WTC11 (cell line): Measurements from ENCODE around the gene CBX7. TPM values are rescaled to one million over a fixed set of nuclear protein-coding genes. Genes with fewer than 3 reads are reported as not detected.

Source experiments
- ATAC-seq: fragments of 200-7000 bp; cut with Tn5 transposase; 2 replicates; pipeline ENCODE4 v1.10.0; 2021; ENCODE audit warnings: mild to moderate bottlenecking, moderate library complexity
- CTCF ChIA-PET: fragments of 300-600 bp; sonication (Branson Sonifier 250); formaldehyde crosslinking; loops from one replicate; lab custom pipeline; 2021; ENCODE audit warnings: antibody characterized with exemption; lab: Charles Lee
- POLR2A ChIA-PET: fragments of 350-600 bp; sonication (Branson Sonifier 250); formaldehyde crosslinking; loops from one replicate; lab custom pipeline; 2021; ENCODE audit warnings: antibody characterized with exemption; lab: Charles Lee
- DNase-seq: peaks from one replicate; pipeline ENCODE4 v3.0.0; 2021; ENCODE audit warnings: low spot score
- H3K27ac Mint-ChIP-seq: 2 replicates; pipeline ENCODE4 v1.8.0; 2021; ENCODE audit warnings: mixed read lengths
- H3K27me3 Mint-ChIP-seq: 2 replicates; pipeline ENCODE4 v1.8.0; 2021; ENCODE audit warnings: low read depth, mild to moderate bottlenecking, moderate library complexity, mixed read lengths
- H3K36me3 Mint-ChIP-seq: 2 replicates; pipeline ENCODE4 v1.8.0; 2021; ENCODE audit warnings: mixed read lengths
- H3K4me1 Mint-ChIP-seq: 2 replicates; pipeline ENCODE4 v1.8.0; 2022; ENCODE audit warnings: mixed read lengths
- H3K4me3 Mint-ChIP-seq: 2 replicates; pipeline ENCODE4 v1.8.0; 2021; ENCODE audit warnings: mild to moderate bottlenecking, moderate library complexity, mixed read lengths
- H3K9me3 Mint-ChIP-seq: 2 replicates; pipeline ENCODE4 v1.8.0; 2021; ENCODE audit warnings: mixed read lengths
- CREB1 ChIP-seq: sonication (generic); formaldehyde crosslinking; IDR thresholded peaks from 2 replicates; pipeline ENCODE4 v1.8.0; 2023; ENCODE audit warnings: mild to moderate bottlenecking, missing genetic modification reagents
- CREM ChIP-seq: sonication (generic); formaldehyde crosslinking; IDR thresholded peaks from 2 replicates; pipeline ENCODE4 v1.8.1; 2022; ENCODE audit warnings: mild to moderate bottlenecking, missing genetic modification reagents, moderate library complexity
- HMGA2 ChIP-seq: fragments of 250-450 bp; sonication (Bioruptor Pico); IDR thresholded peaks from 2 replicates; pipeline ENCODE4 v1.4.0; 2021; ENCODE audit warnings: mild to moderate bottlenecking, moderate library complexity
- IRF2 ChIP-seq: sonication (generic); formaldehyde crosslinking; IDR thresholded peaks from 2 replicates; pipeline ENCODE4 v1.8.0; 2022; ENCODE audit warnings: low read depth, missing genetic modification reagents, borderline replicate concordance
- JAZF1 ChIP-seq: fragments of 250-450 bp; sonication (Bioruptor Pico); IDR thresholded peaks from 2 replicates; pipeline ENCODE4 v1.9.0; 2021; ENCODE audit warnings: moderate library complexity, mild to moderate bottlenecking, inconsistent platforms
- JUN ChIP-seq: sonication (generic); formaldehyde crosslinking; IDR thresholded peaks from 2 replicates; pipeline ENCODE4 v1.8.0; 2023; ENCODE audit warnings: mild to moderate bottlenecking, missing genetic modification reagents
- MYBL2 ChIP-seq: sonication (generic); formaldehyde crosslinking; IDR thresholded peaks from 2 replicates; pipeline ENCODE4 v1.8.1; 2023; ENCODE audit warnings: mild to moderate bottlenecking, moderate library complexity, missing genetic modification reagents
- NFE2L1 ChIP-seq: sonication (generic); formaldehyde crosslinking; IDR thresholded peaks from 2 replicates; pipeline ENCODE4 v1.8.1; 2023; ENCODE audit warnings: missing genetic modification reagents
- NR1H2 ChIP-seq: sonication (generic); formaldehyde crosslinking; IDR thresholded peaks from 2 replicates; pipeline ENCODE4 v1.9.0; 2021; ENCODE audit warnings: mild to moderate bottlenecking, moderate library complexity, missing genetic modification reagents
- NR2C2 ChIP-seq: sonication (generic); formaldehyde crosslinking; IDR thresholded peaks from 2 replicates; pipeline ENCODE4 v1.8.0; 2022; ENCODE audit warnings: mild to moderate bottlenecking, missing genetic modification reagents
- NR3C1 ChIP-seq: sonication (generic); formaldehyde crosslinking; conservative IDR thresholded peaks from 2 replicates; pipeline ENCODE4 v1.8.1; 2023; ENCODE audit warnings: low read depth, mild to moderate bottlenecking, missing genetic modification reagents
- RELA ChIP-seq: sonication (generic); formaldehyde crosslinking; IDR thresholded peaks from 2 replicates; pipeline ENCODE4 v1.8.1; 2022; ENCODE audit warnings: missing genetic modification reagents, mild to moderate bottlenecking, borderline replicate concordance
- TCF7 ChIP-seq: sonication (generic); formaldehyde crosslinking; IDR thresholded peaks from 2 replicates; pipeline ENCODE4 v1.8.0; 2022; ENCODE audit warnings: mild to moderate bottlenecking, low read depth, missing genetic modification reagents, moderate library complexity
- ZNF138 ChIP-seq: sonication (generic); formaldehyde crosslinking; conservative IDR thresholded peaks from 2 replicates; pipeline ENCODE4 v1.8.1; 2022; ENCODE audit warnings: mild to moderate bottlenecking, moderate library complexity, missing genetic modification reagents
- ZNF232 ChIP-seq: sonication (generic); formaldehyde crosslinking; IDR thresholded peaks from 2 replicates; pipeline ENCODE4 v1.8.0; 2022; ENCODE audit warnings: mild to moderate bottlenecking, missing genetic modification reagents
- ZNF263 ChIP-seq: sonication (generic); formaldehyde crosslinking; IDR thresholded peaks from 2 replicates; pipeline ENCODE4 v1.8.1; 2022; ENCODE audit warnings: low read depth, mild to moderate bottlenecking, moderate library complexity, missing genetic modification reagents
- ZNF317 ChIP-seq: sonication (generic); formaldehyde crosslinking; IDR thresholded peaks from 2 replicates; pipeline ENCODE4 v1.8.1; 2023; ENCODE audit warnings: low read depth, mild to moderate bottlenecking, moderate library complexity, missing genetic modification reagents, borderline replicate concordance
- ZNF416 ChIP-seq: fragments of 250-450 bp; sonication (Bioruptor Pico); IDR thresholded peaks from 2 replicates; pipeline ENCODE4 v1.9.0; 2021; ENCODE audit warnings: mild to moderate bottlenecking, inconsistent platforms
- total RNA-seq: library from RNA; stranded (reverse); gene quantifications from 3 replicates; pipeline ENCODE4 v1.2.3, GENCODE V29; 2021
- TF ChIP-seq, protein P1 (sequence below): sonication (generic); formaldehyde crosslinking; IDR thresholded peaks from 2 replicates; pipeline ENCODE4 v1.8.1; 2022; ENCODE audit warnings: mild to moderate bottlenecking, missing genetic modification reagents, moderate library complexity, borderline replicate concordance
- TF ChIP-seq, protein P2 (sequence below): sonication (generic); formaldehyde crosslinking; IDR thresholded peaks from 2 replicates; pipeline ENCODE4 v1.8.0; 2023; ENCODE audit warnings: mild to moderate bottlenecking, missing genetic modification reagents
- TF ChIP-seq, protein P3 (sequence below): sonication (generic); formaldehyde crosslinking; IDR thresholded peaks from 2 replicates; pipeline ENCODE4 v1.8.0; 2022; ENCODE audit warnings: missing genetic modification reagents
- TF ChIP-seq, protein P4 (sequence below): sonication (generic); formaldehyde crosslinking; IDR thresholded peaks from 2 replicates; pipeline ENCODE4 v1.8.0; 2022; ENCODE audit warnings: mild to moderate bottlenecking, missing genetic modification reagents
- TF ChIP-seq, protein P5 (sequence below): fragments of 250-450 bp; sonication (Bioruptor Pico); IDR thresholded peaks from 2 replicates; pipeline ENCODE4 v2.1.2; 2022; ENCODE audit warnings: mild to moderate bottlenecking, moderate library complexity
- TF ChIP-seq, protein P6 (sequence below): sonication (generic); formaldehyde crosslinking; conservative IDR thresholded peaks from 2 replicates; pipeline ENCODE4 v1.8.1; 2023; ENCODE audit warnings: mild to moderate bottlenecking, low read depth, missing genetic modification reagents, moderate library complexity
- TF ChIP-seq, protein P7 (sequence below): fragments of 250-450 bp; sonication (Bioruptor Pico); IDR thresholded peaks from 2 replicates; pipeline ENCODE4 v1.9.0; 2021; ENCODE audit warnings: moderate library complexity, mild to moderate bottlenecking, inconsistent platforms, borderline replicate concordance

Gene CBX7
- total RNA-seq, 1 experiment from 2014 or later = 10.6 TPM

DNA sequence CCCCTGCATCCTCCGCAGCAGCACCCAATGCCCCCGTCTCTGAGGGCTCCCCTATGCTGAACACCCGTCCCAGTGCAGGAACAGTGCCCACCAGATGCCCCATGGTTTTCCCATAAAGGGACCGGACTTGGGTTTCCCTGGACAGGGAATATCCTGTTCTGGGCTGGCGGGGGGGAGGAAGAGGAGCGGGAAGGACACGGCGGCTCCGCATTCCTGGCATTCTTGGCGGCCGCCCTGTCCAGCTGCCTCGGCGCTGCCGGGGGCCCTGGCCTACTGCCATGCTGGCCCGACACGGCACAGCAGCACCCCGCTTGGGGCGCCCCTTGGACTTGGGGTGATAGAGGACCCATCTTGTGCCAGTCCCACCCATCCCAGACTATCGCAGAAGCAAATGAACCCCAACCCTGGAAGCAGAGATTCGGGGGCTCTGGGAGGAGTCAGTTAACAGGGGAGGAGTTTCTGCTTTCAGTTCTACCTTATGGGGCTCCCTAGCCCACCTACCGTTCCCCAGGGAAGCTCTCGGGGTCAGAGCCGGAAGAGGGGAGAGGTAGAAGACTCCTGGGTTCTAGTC lies 23.7 kb upstream of the CBX7 start:
- ChIA-PET CTCF (interaction anchor here (0.9 to 4.0 kb wide), 7 partner anchors 9 to 407 kb away, joined by 3 to 19 read pairs (median 5); no protein-coding TSS in a partner anchor), POLR2A (interaction anchor here (0.6 to 6.2 kb wide), 5 partner anchors 38 to 135 kb away, joined by 3 to 45 read pairs (median 6); no protein-coding TSS in a partner anchor)
- no peaks in the 10 kb centered on the region for H3K9me3 Mint-ChIP-seq
- H3K4me3 Mint-ChIP-seq = peak overlapping the region; percentile 20; the same call in 1 of the 2 replicates
- ATAC-seq (peak; percentile 29), DNase-seq (peak; percentile 87)
- no peaks in the 10 kb centered on the region; the same call in none of the 2 replicates for H3K27me3 Mint-ChIP-seq
- peak overlapping the region; percentile 100 for H3K27ac Mint-ChIP-seq
- no peaks in the 10 kb centered on the region for H3K36me3 Mint-ChIP-seq
- peaks cover 91% of the 10 kb centered on the region for H3K4me1 Mint-ChIP-seq
- TF ChIP-seq NFE2L1 (peak; percentile 20; the same call in 1 of the 2 replicates), ZNF263 (CRISPR knock-in tag) (no peak), IRF2 (CRISPR knock-in tag) (no peak), MYBL2 (0 out of 2 replicates have a peak, but pooled peaks have one; percentile 35), ZNF416 (no peak), ZNF138 (no peak), ZNF232 (CRISPR knock-in tag) (no peak), HMGA2 (CRISPR knock-in tag) (no peak), NR2C2 (CRISPR knock-in tag) (no peak), NR3C1 (no peak), CREM (CRISPR knock-in tag) (no peak), JAZF1 (CRISPR knock-in tag) (no peak), TCF7 (CRISPR knock-in tag) (no peak), RELA (no peak), CREB1 (CRISPR knock-in tag) (no peak), ZNF317 (CRISPR knock-in tag) (no peak), JUN (CRISPR knock-in tag) (no peak), NR1H2 (CRISPR knock-in tag) (no peak)
- TF ChIP-seq, protein P1, sequence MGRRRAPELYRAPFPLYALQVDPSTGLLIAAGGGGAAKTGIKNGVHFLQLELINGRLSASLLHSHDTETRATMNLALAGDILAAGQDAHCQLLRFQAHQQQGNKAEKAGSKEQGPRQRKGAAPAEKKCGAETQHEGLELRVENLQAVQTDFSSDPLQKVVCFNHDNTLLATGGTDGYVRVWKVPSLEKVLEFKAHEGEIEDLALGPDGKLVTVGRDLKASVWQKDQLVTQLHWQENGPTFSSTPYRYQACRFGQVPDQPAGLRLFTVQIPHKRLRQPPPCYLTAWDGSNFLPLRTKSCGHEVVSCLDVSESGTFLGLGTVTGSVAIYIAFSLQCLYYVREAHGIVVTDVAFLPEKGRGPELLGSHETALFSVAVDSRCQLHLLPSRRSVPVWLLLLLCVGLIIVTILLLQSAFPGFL = no peak
- TF ChIP-seq, protein P2, sequence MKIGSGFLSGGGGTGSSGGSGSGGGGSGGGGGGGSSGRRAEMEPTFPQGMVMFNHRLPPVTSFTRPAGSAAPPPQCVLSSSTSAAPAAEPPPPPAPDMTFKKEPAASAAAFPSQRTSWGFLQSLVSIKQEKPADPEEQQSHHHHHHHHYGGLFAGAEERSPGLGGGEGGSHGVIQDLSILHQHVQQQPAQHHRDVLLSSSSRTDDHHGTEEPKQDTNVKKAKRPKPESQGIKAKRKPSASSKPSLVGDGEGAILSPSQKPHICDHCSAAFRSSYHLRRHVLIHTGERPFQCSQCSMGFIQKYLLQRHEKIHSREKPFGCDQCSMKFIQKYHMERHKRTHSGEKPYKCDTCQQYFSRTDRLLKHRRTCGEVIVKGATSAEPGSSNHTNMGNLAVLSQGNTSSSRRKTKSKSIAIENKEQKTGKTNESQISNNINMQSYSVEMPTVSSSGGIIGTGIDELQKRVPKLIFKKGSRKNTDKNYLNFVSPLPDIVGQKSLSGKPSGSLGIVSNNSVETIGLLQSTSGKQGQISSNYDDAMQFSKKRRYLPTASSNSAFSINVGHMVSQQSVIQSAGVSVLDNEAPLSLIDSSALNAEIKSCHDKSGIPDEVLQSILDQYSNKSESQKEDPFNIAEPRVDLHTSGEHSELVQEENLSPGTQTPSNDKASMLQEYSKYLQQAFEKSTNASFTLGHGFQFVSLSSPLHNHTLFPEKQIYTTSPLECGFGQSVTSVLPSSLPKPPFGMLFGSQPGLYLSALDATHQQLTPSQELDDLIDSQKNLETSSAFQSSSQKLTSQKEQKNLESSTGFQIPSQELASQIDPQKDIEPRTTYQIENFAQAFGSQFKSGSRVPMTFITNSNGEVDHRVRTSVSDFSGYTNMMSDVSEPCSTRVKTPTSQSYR = 0 out of 2 replicates have a peak, but pooled peaks have one; percentile 68
- TF ChIP-seq, protein P3, sequence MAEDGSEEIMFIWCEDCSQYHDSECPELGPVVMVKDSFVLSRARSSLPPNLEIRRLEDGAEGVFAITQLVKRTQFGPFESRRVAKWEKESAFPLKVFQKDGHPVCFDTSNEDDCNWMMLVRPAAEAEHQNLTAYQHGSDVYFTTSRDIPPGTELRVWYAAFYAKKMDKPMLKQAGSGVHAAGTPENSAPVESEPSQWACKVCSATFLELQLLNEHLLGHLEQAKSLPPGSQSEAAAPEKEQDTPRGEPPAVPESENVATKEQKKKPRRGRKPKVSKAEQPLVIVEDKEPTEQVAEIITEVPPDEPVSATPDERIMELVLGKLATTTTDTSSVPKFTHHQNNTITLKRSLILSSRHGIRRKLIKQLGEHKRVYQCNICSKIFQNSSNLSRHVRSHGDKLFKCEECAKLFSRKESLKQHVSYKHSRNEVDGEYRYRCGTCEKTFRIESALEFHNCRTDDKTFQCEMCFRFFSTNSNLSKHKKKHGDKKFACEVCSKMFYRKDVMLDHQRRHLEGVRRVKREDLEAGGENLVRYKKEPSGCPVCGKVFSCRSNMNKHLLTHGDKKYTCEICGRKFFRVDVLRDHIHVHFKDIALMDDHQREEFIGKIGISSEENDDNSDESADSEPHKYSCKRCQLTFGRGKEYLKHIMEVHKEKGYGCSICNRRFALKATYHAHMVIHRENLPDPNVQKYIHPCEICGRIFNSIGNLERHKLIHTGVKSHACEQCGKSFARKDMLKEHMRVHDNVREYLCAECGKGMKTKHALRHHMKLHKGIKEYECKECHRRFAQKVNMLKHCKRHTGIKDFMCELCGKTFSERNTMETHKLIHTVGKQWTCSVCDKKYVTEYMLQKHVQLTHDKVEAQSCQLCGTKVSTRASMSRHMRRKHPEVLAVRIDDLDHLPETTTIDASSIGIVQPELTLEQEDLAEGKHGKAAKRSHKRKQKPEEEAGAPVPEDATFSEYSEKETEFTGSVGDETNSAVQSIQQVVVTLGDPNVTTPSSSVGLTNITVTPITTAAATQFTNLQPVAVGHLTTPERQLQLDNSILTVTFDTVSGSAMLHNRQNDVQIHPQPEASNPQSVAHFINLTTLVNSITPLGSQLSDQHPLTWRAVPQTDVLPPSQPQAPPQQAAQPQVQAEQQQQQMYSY = no peak
- TF ChIP-seq, protein P4, sequence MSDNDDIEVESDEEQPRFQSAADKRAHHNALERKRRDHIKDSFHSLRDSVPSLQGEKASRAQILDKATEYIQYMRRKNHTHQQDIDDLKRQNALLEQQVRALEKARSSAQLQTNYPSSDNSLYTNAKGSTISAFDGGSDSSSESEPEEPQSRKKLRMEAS = no peak; the same call in 1 of the 2 replicates
- TF ChIP-seq, protein P5, sequence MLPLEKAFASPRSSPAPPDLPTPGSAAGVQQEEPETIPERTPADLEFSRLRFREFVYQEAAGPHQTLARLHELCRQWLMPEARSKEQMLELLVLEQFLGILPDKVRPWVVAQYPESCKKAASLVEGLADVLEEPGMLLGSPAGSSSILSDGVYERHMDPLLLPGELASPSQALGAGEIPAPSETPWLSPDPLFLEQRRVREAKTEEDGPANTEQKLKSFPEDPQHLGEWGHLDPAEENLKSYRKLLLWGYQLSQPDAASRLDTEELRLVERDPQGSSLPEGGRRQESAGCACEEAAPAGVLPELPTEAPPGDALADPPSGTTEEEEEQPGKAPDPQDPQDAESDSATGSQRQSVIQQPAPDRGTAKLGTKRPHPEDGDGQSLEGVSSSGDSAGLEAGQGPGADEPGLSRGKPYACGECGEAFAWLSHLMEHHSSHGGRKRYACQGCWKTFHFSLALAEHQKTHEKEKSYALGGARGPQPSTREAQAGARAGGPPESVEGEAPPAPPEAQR (CRISPR knock-in tag) = no peak
- TF ChIP-seq, protein P6, sequence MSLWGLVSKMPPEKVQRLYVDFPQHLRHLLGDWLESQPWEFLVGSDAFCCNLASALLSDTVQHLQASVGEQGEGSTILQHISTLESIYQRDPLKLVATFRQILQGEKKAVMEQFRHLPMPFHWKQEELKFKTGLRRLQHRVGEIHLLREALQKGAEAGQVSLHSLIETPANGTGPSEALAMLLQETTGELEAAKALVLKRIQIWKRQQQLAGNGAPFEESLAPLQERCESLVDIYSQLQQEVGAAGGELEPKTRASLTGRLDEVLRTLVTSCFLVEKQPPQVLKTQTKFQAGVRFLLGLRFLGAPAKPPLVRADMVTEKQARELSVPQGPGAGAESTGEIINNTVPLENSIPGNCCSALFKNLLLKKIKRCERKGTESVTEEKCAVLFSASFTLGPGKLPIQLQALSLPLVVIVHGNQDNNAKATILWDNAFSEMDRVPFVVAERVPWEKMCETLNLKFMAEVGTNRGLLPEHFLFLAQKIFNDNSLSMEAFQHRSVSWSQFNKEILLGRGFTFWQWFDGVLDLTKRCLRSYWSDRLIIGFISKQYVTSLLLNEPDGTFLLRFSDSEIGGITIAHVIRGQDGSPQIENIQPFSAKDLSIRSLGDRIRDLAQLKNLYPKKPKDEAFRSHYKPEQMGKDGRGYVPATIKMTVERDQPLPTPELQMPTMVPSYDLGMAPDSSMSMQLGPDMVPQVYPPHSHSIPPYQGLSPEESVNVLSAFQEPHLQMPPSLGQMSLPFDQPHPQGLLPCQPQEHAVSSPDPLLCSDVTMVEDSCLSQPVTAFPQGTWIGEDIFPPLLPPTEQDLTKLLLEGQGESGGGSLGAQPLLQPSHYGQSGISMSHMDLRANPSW (CRISPR knock-in tag) = no peak
- TF ChIP-seq, protein P7, sequence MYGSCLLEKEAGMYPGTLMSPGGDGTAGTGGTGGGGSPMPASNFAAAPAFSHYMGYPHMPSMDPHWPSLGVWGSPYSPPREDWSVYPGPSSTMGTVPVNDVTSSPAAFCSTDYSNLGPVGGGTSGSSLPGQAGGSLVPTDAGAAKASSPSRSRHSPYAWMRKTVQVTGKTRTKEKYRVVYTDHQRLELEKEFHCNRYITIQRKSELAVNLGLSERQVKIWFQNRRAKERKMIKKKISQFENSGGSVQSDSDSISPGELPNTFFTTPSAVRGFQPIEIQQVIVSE (CRISPR knock-in tag) = no peak
